GM18951 (cell line): ENCODE data around the gene NLGN2.
"Not testable (repeated sequence)": the region's sequence is repeated elsewhere in the genome, so short reads cannot be mapped to it uniquely, and the experiment has no call there.

Experiments used
- POLR2A ChIP-seq: IDR thresholded peaks from 4 replicates; pipeline ENCODE4 v1.6.1; 2011; ENCODE audit warnings: mild to moderate bottlenecking; ENCODE audit not compliant: insufficient read length, insufficient read depth; ENCODE audit errors: extremely low read depth
- in situ Hi-C: fragments of 300-500 bp; cut with MboI; formaldehyde crosslinking; loops from one replicate; pipeline ENCODE4 v1.12.0; 2022; ENCODE audit warnings: low sequenced_read_pairs, mixed read lengths, inconsistent platforms; ENCODE audit not compliant: unreplicated experiment

The NLGN2 gene

DNA sequence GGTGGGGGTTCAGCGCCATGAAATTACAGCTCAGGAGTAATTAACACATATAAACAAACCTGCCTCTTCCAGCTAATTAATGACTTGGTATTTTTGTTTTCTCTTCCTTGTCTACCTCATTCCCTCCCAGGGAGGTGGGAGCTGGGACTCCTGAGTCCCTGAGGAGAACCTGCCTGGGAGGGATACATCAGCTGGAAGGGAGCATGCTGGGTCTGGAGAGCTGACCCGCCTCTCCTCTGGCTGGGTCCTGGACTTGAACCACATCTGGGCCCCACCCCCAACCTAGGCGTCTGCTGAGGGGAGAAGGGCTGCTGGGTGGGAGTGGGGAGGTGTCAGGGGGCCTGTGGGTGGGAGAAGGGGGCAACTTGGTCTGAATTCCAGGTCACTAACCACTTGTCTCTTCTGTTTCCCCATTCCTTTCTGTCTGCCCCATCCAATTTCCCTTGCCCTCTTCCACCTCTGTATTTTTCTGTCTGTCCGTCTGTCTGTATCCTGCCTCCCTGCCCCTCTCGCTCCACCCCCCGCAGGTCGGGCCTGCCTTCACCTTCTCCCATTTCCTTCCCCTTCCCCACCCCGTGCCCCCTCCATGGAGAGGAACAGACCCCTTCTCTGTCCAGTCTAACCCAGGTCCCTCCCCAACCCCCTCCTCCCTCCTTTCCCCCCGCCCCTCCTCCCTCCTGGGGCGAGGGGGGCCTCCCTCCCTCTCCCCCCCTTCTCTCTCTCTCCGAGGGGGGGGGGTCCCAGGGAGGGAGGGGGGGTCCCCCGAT is at the start of gene NLGN2:
Gene NLGN2, plus strand, starts transcription at position 361 of the 767 bp plus-strand sequence. CDS start 411 bp downstream, outside the sequence.
- TF ChIP-seq POLR2A, result no peak
- in situ Hi-C loops, result no loop called here

GRCh38 chr17:7361906-7362305 is 45.7 kb upstream of the NLGN2 start:
- in situ Hi-C loops, result no loop called here
- TF ChIP-seq POLR2A, result no peak

DNA sequence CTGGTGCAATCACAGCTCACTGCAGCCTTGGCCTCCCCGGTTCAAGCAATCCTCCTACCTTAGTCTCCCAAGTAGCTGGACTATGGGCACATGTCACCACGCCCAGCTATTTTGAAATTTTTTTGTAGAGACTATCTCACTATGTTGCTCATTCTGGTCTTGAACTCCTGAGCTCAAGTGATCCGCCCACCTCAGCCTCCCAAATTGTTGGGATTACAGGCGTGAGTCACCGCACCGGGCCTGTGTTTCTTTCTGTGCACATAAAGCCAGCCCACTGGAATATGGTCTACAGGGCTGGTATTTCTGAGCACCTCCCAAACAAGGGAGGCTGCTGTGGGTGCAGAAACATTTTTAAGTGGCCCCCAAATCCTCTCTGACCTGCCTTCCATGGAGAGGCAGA is 44.3 kb upstream of the NLGN2 start:
- in situ Hi-C loops, result no loop called here
- TF ChIP-seq POLR2A, result no peak

DNA sequence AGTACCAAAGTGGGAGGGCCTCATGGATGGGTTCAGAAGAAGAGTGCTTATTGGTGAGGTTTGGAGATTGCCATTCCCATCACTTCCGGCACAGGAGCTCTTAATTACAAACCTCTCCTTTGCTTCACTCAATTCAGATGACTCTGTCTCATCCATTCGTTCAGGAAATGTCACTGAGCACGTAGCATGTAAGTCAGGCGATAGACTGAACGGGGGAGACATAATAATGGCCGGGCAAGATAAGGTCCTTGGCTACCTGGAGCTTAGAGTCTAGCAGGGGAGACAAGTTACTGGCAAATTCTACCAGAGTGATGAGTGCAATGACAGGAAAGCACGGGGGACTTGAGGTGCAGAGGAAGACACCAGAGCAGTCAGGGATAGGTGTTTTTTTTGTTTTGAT is 41.7 kb upstream of the NLGN2 start:
- in situ Hi-C loops, result not testable (repeated sequence)

DNA sequence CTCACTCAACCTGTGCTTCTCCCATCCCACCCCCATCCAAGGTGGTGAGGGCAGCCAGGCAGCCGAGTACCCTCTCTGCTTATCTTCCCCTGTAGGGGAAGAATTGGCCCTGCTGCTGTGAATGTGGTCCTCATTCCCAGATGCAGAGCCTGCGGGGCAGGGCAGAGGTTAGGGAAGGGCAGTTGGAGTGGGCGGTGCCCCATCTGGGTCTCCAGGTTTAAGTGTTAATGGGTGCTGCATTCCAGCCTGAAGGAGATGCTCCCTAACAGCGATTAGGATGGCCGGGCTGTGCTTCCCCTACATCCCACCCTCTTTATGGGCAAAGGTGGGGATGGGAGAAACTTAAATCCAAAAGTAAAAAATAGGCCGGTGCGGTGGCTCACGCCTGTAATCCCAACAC is 40.6 kb upstream of the NLGN2 start:
- no peak for TF ChIP-seq POLR2A
- in situ Hi-C loops, result no loop called here

DNA sequence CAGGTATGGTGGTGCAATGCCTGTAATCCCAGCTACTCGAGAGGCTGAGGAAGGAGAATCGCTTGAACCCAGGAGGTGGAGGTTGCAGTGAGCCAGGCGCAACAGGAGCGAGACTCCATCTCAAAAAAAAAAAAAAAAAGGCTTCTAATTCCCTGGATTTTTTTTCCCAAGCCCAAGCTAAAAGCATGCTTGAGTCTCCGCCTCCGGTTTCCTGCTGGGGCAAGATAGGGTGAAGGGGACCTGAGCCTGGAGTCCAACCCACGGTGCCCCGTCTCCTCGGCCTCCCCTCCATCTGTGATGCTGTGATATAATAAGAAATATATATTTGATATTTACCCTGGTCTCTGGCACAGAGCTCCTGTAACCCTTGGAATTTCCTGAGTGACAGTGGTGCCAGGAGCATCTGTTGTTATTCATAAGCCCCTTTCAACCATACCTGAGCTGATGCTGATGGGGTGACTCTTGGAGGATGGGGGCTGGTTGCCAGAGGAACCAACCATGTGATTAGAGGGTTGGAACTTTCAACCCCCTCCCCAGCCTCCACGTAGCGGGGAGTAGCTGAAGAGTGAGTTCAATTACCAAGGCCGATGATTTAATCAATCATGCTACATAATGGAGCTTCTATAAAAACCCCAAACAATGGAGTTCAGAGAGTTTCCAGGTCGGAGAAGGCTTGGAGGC is 39.6 kb upstream of the NLGN2 start:
- no peak for TF ChIP-seq POLR2A
- in situ Hi-C loops, result no loop called here

DNA sequence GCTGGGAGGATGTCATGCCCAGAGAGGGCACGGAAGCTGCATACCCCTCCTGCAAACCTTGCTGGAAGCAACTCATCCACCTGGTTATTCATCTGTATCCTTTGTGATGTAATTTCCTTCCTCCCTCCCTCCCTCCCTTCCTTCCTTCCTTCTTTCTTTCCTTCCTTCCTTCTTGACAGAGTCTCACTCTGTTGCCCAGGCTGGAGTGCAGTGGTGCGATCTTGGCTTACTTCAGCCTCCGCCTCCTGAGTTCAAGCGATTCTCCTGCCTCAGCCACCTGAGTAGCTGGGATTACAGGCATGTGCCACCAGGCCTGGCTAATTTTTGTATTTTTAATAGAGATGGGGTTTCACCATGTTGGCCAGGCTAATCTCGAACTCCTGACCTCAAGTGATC is 39.0 kb upstream of the NLGN2 start:
- in situ Hi-C loops, result not testable (repeated sequence)

- in situ Hi-C loops, result no loop called here
- no peak for TF ChIP-seq POLR2A
These were observed 37.8 kb upstream of the NLGN2 start for GRCh38 chr17:7369825-7370224.

GRCh38 chr17:7370853-7371252 is 36.8 kb upstream of the NLGN2 start:
- in situ Hi-C loops, result no loop called here
- no peak for TF ChIP-seq POLR2A

DNA sequence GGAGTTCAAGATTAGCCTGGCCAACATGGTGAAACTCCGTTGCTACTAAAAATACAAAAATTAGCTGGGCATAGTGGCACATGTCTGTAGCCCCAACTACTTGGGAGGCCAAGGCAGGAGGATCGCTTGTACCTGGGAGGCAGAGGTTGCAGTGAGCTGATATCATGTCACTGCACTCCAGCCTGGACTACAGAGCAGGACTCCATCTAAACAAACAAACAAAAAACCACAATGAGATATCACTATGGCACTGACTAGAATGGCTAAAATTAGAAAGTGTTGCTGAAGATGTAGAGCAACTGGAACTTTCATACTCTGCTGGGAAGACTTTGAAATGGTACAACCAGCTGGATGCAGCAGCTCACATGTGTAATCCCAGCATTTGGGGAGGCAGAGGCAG is 33.3 kb upstream of the NLGN2 start:
- in situ Hi-C loops, result no loop called here
- TF ChIP-seq POLR2A, result no peak

DNA sequence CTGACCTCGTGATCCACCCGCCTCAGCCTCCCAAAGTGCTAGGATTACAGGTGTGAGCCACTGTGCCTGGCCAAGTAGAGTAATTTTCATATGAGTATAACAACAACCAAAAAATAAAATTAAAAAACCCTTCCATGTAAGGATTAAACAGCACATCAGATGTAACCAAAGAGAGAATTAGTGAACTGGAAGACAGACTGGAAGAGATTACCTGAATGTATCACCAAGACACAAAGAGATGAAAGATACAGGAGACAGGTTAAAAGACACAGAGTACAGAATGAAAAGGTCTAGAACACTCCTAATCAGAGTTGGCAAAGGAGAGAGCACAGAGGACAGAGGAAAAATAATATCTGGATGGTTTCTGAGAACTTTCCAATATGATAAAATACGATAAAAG is 28.5 kb upstream of the NLGN2 start:
- in situ Hi-C loops, result no loop called here
- no peak for TF ChIP-seq POLR2A

GRCh38 chr17:7380321-7380720 is 27.3 kb upstream of the NLGN2 start:
- in situ Hi-C loops, result no loop called here
- TF ChIP-seq POLR2A, result no peak

DNA sequence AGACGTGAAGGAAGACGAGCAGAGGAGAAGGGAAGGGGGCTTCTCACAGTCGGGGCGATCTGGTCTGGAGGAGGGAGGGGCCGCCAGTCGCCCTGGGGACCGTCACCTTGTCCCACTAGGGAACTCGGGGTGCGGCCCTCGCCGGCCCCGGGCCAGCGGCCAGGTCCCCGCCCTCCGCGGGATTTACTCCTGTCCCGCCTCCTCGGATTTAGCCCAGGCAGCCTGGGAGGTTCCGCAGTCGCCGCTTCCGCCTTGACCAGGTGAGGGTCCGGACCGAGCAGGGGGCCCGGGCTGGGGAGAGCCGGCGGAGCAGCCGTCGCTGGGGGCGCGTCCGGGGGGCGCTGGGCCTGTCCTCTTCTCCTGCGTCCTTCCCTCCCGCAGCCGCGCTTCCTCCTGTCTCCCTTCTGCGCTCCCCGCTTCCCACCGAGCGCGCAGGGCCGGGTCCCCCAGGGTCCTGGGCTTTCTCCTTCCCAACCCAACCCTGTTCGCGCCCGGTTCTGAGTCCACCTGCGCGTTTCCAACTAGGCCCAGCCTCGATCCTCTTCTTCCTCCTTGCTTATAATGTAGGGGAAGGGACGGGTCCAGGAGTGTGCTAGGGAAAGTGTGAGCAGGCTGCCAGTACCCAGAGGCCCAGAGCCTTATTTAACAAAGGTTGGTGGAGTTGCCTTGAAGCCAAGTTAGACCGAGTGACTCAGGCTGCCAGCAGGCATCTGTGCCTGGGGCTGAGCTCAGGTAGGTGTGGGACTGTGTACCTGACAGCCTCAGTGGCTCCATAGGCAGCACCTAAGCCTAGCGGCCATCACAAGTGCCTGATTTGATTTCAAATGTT is 26.6 kb upstream of the NLGN2 start, which contains the start of gene TNK1:
Gene TNK1, plus strand, starts transcription at position 235 of the 829 bp plus-strand sequence. CDS start 1,838 bp downstream, outside the sequence.
- no peak for TF ChIP-seq POLR2A
- in situ Hi-C loops, result no loop called here

GRCh38 chr17:7382901-7383300 is 24.7 kb upstream of the NLGN2 start:
- no peak for TF ChIP-seq POLR2A
- in situ Hi-C loops, result no loop called here

GRCh38 chr17:7383371-7383741 is 24.3 kb upstream of the NLGN2 start:
- in situ Hi-C loops, result no loop called here
- no peak for TF ChIP-seq POLR2A
